ENCODE results near the gene TTLL5.
"Not testable (repeated sequence)": the region's sequence is repeated elsewhere in the genome, so short reads cannot be mapped to it uniquely, and the experiment has no call there.

TTLL5 gene

DNA sequence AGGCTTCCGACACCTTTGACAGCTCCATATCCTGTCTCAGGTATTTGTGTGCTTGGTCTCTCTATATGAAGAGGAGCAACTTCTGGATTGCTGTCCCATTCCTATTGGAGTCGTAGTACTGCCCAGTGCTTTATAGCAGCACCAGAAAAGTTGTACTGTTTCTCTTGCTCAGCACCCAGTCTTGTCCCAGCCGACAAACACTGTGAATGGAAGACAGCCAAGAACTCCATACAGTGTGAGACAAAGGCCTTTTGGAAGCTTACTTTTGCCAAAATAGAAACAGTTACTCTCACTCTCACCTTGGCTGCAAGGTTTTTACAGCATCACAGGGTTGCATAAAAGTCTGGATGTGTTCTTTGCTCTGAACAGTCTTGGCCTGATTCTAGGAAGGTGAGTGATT is 215.5 kb downstream of the TTLL5 start:
- DNase-seq, result no peak

DNA sequence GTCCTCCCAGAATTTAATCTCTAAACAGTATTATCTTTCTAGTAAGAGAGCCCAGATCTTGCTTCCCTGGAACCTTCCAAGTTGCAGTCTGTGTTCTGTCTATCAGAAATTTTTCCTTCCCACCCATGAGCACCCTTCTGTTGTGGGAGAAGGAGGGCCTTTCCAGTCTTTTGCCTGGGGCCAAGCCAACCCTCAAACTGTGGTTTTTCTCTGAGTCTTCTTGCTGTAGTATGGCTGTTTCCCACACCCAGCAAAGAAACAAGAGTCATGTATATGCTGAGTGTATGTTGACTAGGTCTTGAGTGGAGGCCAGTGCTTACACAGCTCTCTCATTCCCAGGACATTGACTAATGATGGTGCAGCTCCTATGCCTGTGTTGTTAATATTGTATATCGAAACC is 216.2 kb downstream of the TTLL5 start:
- no peak for DNase-seq

DNA sequence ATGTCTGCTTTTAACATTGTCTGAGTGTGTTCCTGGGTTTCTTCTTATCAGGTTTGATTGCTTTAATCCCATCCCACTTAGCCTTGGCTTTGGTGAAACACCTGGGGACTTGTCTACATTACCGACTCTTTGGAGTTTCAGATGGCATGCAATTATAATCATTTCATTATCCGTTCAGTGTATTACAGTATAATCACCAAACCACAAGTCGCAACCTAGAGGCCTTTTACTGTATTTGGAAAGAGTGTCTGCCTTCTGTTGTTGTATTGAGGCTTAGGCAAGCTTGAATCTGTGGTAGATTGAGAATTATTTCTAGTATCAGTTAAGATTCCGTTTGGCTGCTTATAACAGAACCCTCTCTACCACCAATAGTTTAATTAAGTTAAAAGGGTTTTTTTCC is 216.8 kb downstream of the TTLL5 start:
- peak; percentile 31 to 72 for DNase-seq

DNA sequence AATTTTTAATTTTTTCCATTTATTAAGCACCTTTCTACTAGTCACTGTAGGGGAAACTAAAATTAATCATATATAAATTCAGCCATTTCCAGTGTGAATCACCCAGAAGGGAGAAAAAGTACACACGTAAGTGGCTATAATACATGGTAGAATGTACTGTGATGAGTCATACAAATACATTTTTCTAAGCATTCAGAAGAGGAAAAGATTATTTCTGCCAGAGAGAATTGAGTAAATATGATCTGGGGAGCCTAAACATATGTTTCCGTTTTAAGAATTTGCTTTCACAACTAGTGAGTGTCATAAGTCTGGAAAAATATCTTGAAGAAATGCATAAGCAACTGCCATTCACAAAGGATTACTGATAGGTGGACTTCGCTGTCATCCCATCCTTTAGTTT is 218.0 kb downstream of the TTLL5 start:
- DNase-seq, result no peak

DNA sequence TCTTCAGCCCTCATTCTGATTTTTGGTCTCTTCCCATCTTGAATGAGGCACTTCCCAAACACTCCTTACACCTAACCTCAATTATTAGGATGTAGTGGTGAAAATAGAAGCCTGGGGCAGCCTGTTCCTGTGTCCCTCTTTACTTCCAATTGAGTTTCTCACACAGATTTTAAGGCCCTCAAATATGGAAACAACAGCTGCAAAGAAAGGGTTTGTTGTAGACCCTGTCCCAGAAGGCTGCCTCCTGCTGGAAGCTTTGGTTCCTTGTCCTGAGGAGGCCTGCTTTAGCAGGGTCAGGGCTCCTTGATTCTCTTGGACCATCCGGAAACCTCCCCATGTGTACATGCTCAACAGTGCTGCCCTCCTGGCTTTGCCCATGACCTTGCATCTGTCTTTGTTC is 219.5 kb downstream of the TTLL5 start:
- no peak for DNase-seq

DNA sequence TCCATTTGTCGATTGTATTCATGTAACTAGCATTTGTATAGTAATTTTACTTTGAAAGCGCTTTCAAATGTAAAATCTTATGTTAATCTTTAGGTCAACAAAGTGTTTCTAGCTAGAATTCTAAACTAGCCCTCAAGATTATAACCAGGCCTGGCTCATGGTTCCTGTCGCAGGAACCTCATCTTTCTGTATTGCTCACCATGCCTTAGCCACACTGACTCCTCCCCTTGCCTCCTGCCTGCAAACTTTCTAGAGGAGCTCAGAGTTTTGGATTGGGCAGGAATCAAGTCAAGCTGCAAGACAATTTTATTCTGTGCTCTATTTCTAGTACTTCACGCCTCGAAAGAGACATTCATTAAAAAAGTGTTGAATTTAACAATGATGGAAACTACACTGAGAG is 220.9 kb downstream of the TTLL5 start:
- no peak for DNase-seq

DNA sequence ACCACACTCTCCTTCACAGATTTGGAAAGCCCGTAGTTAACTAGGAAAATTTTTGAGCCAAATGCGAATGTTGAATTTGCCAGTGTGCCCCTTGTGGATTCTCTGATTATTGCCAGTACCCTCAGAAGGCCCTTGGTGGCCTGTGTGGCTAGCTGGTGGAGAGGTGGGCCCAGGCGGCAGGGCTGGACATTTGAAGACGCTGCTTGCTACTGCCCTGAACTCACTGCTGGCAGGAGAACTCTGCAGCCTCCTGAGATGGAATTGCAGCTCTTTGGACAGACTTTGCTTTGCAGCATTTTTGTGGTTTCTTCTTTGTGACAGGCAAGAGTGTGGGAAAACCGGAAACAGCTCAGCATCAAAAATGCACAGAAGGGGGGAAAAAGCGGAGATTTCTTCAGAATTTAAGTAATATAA is 223.2 kb downstream of the TTLL5 start:
- no peak for DNase-seq

DNA sequence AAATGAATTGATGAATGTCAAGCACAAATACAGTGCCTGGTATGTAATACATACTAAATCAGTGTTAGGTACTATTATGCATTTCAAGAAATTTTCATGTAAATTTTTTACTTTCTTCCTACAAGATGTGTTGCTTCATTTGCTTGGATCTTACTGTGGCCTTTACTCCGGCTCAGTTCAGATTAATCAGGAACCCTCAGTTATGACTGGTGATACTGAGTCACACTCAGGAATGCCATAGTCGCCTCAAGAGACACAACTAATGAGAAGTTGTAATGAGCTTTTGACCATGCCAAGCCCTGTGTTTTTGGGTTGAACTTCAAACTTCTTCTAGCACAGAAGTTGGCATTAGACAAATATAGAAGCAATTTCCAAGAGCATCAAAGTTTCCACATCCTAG is 224.8 kb downstream of the TTLL5 start:
- no peak for DNase-seq

DNA sequence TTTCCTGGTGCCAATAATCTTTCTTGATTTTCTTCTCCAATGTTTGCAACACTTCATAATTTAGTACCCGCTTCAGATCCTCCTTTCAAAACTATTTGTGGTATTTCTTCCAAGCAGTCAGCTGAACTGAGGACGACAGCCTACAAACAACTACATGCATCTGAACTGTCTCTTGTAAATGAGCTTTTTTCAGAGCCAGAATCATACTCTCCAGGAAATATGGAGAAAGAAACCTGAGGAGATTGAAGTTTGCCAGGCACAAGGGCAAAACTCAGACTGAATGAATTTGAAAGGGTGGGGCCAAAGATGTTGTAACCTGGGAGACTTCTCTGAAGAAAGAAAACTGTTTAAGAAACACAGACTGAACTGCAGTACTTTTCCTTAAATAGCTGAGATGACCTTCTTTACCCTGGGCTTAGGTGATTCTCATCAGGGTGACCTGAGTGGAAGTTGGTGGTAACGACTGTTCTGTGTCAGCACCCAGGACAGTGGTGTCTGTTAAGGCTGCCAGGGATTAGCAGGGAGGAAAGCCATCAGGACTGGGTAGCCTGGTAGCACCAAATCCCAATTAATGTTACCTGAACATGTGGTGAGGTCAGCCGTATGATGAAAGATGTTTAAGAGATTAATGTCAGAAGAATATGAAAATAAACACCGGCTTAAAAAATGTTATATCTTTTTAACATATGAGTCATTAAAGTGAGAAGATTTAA is 225.7 kb downstream of the TTLL5 start:
- DNase-seq, result no peak

DNA sequence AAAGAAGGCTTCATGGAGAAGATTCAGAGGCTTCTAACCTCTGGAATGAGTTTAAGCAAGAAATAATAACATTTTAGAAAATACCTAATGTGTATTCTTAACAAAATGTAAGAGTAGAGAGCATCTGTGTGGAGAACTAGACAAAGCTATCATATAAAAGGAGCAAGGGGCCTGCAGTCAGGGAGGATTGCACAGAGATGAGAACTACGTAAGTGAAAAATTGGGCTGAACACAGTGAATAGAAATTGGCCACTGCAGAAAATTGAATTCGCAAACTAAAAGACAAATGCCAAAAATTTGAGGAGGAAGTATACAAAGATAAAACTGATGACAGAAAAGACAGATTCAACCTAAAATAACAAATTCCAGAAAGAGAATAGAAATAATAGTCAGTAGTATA is 227.9 kb downstream of the TTLL5 start:
- no peak for DNase-seq

DNA sequence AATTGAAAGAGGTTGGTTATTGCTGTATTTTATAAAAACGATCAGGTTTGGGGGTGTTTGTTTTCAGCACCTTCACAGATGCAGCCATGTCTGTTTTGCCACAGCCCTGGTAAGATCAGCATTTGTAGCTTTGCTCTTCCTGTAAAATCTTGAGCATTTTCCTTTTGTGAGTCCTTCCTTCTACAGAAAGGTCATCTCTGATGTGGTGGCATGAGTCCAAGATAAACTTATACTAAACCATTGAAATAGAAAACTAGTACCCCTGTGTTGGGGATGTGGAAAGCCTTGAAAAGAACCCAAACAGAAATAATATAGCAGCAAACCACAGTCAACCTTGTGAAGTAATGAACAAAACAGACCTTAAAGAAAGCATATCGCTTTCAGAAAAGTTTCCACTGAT is 235.3 kb downstream of the TTLL5 start:
- no peak for DNase-seq

DNA sequence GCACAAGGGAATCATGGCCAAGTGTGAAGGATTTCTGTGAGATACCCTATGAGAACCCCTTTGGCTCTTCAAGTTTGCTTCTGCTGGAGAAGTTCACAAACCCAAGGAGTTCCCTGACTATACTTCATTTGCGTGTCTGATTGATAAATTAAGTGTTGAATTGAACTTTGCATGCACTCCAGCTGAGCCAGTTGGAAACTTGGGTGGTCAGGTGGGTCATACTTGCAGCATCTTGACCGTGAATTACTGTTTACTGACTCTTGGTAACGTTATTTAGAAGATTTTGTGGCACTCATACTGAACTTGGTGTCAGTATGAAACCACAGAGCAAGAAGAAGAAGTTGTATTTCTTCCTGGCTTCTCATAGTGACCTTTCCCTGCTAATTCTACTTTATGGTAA is 243.3 kb downstream of the TTLL5 start:
- no peak for DNase-seq

DNA sequence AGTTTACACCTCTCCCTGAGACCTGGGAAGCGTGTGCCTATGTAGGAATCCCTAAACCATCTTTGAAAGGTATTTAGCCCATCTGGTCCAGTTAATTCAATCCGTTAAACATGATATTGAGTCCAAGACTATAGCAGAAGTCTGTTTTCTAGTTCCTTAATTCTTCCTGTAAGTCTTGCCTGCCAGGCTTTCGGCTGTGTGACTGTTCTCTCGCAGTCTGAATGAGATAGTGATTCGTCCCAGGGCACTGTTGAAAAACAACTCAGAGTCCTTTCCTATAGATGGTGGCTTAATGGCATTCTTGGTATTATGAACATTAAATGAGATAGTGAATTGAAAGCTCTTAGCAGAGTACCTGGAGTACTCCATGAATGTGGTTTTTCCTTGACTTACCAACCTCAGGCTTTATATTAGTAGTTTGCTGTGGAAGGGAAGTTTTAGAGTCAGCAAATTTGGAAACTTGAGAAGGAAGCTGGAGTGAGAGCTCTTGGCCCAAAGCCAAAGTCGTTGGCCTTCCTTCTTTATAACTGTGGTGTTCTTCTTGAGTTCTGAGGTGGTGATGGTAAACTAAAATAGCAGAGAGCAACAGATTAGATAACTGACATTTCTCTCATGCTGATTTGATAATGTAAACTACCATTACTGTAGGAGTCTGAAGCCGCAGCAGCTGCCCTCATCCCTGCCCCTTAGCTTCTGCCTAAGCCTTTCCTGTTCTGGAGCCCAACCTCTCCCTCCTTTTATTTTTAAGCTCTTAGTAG is 244.3 kb downstream of the TTLL5 start:
- DNase-seq, result no peak

DNA sequence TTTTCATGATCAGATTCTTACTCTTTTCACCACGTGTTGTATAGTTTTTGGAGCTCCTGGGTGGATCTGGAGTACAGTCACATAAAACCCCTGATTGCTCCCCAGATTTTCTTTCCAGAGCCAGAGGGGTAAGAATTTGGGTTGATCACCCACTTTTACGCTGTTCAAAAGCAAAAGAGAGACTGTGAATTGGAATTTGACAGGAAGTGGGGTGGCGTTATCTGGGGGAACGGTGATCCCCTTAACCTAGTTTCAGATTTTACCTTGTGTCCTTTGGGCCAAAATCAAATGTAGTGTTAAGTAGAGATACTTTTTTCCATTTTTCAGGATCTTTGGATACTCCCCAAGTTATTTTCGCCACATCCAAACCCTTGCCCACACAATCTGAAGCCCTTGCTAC is 245.2 kb downstream of the TTLL5 start:
- no peak for DNase-seq

DNA sequence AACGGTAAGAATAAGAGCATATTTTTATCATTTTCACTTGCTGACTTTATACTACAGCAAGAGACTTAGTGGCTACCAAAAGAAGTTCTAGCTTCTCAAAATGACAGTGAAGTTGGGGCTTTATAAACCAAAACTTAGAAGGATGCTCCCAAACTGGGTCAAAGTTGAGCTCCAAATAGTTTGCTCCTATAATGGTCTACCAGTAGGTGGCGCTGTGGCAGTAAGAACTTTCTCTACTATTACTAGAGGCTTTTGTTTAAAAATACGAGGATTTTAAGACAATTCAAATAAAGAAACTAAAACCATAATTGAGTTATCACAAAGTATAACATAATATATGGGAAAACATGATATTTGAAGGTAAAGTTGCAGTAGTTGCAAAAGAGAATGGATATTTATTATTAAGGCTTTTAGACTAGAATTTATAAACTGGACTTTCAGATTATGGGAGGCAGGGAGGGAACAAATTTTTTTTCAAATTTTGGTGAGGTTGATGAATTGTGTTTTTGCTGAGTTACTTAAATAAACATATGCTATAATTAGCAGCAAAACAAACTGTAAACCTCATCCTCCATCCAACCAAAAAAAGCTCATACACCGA is 245.7 kb downstream of the TTLL5 start:
- peak; percentile 45 to 54 for DNase-seq

DNA sequence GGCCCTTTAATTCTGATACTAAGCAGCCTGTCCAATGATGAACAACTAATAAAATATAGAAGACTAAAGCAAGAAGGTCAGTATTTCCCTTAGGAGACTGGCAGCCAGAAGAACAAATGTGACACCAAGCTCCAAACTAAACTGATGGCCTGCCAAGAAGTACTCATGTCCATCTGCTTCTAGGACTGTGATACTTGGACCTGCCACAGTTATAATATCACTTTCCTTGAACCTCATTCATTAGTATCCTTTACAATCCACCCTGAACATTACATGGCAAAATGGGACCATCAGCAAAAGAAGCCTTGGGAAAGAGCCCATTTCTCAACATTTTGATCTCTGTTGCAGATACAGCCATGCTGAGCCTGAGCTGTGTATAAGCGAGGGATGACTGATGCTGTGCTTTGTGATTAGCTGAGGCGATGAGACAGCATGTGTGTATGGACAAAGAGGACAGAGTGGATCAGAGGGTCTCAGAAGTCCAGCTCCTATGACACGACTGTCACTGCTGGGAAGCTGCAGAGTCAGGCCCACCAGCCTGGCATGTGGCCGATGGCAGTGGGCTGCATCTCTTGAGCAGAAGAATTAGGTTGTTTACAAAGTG is 246.8 kb downstream of the TTLL5 start:
- no peak for DNase-seq

DNA sequence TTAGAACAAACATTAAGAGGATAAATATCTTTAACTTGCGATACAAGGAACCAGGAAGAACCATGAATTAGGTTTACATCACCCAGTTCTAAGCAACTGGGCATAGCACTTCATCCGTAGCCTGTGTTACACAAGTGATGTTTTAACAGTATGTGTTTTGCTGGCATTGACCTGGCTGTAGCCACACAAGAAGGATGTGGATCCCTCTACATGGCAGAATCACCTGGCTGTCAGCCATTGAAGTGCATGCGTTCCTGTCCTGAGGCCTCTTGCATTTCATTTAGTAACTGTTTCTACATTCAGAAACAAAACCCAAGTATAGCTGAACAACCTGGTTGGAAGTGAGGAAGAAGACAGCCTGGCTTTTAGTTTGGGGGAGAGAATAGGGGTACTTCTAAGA is 248.6 kb downstream of the TTLL5 start:
- no peak for DNase-seq

DNA sequence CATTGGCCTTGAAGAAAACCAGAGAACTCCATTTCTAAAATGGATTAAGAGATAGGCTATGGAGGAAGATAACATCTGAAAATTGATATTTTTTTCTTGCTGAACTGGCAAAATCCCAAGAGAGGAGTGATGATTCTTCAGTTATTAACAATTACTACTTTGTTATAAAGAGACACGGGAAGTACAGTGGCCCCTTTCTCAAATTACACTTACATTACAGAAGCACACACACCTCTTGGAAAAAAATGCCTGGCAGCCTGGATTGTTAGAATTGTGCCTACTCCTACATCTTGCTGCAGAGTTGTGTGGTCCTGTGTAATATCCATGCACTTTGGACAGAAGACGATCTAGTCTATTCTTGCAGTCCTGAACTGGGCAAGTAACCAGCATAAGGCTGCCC is 249.0 kb downstream of the TTLL5 start:
- no peak for DNase-seq

DNA sequence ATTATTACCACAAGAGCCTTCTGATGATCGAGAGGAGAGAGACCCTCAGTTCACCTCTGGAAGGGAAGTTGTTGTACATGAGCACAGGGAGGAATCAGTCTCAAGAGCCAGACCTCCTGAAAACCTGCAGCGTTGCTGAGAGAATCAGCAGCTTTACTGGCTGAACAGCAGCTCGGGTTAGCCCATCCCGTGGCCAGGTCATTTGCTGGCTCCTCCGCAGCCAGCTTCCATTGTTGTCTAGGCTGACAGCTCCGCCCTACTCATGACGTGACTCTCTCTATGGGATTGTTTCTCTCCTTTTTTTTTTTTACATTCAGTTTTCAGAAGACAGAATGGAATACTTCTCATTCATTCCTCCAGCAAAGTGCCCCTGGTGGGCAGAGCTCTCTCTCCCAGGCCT is 250.8 kb downstream of the TTLL5 start:
- DNase-seq, result no peak

DNA sequence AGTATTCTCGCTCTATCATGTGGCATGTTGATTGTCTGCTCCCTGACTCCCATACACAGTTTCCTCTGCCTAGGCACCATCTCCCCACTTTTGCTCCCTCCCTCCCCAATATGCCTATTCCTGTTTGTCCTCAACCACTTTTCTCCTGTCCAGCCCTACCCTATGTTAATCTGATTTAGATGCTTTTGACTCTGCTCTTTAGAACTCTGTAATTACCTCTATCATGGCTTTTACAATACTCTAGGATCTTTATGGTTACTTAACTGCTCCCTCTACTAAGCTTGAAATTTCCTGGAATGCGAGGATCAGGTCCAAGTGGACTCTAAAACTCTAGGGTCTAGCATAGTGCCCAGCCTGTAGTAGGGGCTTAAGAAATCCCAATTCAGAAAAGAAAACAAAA is 252.1 kb downstream of the TTLL5 start:
- DNase-seq, result no peak

DNA sequence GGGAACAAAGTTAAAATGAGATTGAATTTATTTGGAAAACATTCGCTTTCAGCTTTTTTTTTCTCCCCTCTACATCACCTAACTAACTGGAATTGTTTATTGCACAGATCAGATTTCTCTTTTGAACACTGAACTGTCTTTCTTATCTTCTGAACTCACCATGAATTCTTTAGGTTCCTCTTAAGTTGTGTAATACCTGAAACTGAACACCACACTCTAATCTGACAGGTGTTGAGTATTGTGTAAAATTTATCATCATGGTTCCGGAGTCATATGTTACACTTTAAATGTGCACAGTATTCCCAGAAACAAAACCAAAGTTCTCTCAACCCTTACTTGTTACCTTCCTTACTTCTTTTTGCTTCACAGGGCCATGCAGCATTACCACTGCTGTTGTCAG is 254.0 kb downstream of the TTLL5 start:
- no peak for DNase-seq

DNA sequence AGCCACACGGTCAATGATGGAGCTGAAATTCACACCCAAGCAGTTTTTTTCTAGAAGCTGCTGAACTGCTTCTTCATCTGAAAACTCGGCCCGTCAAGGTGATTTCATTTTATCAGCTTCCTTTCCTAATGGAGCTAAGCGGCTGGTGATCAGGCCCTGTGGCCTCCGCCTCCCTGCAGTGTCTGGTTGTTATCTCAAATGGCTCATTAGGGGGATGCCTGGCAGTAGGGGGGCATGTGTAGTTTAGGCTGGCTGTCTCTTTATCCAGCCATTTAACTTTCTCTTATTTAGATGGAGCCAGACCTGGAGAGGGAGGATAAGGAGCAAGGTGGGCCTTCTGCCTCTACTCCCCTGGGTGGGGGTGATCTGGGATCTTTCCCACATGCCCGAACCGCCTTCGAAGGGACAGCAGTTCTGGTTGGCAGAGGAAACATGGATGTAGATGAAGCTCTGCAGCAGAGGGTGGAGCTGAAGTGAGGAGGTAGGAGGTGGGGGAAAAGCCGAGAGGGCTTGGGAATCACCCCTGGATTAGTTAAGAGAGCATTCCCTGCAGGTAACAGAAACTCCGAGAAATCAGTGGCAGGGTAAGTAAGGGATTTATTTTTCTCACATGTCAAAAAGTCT is 256.4 kb downstream of the TTLL5 start:
- no peak for DNase-seq

DNA sequence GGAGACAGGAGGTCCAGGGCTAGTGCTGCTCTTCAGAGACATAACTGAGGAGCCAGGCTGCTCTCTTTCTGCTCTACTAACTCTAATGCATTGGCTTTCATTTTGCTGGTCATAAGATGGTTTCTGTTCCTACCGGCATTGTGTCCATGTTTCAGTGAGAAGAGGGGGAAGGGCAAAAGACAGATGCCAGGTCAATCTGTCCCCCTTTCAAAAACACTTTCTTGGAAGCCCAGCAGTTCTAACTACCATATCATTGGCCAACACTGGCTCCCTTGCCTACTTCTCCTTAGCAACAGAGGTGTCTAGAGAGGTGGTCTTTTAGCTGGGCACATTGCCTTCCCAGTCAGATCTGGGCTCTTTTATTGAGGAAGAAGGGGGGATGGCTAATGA is 256.9 kb downstream of the TTLL5 start:
- no peak for DNase-seq

DNA sequence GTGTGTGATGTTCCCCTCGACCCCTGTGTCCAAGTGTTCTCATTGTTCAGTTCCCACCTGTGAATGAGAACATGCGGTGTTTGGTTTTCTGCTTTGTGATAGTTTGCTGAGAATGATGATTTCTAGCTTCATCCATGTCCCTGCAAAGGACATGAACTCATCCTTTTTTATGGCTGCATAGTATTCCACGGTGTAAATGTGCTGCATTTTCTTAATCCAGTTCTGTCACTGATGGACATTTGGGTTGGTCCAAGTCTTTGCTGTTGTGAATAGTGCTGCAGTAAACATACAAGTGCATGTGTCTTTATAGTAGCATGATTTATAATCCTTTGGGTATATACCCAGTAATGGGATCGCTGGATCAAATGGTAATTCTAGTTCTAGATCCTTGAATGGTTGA is 259.4 kb downstream of the TTLL5 start:
- not testable (repeated sequence) for DNase-seq

All from NCI-H2081 (cell line).